Measurements from ENCODE around the gene ANO3. TPM values are rescaled to one million over a fixed set of nuclear protein-coding genes. Genes with fewer than 3 reads are reported as not detected.

Gene ANO3
- polyA plus RNA-seq, 1 experiment = 3.0 TPM

GRCh38 chr11:26493616-26494015, 161.7 kb downstream of the ANO3 start:
- Histone ChIP-seq H3K4me3 (ENCODE audit: low read depth, low read length) (no peak overlapping the region), H3K36me3 (ENCODE audit: control insufficient read depth, insufficient read depth, low read length) (no peaks in the 10 kb centered on the region), H3K27me3 (ENCODE audit: control insufficient read depth, insufficient read depth, low read length) (no peaks in the 10 kb centered on the region)
- TF ChIP-seq, protein P1, sequence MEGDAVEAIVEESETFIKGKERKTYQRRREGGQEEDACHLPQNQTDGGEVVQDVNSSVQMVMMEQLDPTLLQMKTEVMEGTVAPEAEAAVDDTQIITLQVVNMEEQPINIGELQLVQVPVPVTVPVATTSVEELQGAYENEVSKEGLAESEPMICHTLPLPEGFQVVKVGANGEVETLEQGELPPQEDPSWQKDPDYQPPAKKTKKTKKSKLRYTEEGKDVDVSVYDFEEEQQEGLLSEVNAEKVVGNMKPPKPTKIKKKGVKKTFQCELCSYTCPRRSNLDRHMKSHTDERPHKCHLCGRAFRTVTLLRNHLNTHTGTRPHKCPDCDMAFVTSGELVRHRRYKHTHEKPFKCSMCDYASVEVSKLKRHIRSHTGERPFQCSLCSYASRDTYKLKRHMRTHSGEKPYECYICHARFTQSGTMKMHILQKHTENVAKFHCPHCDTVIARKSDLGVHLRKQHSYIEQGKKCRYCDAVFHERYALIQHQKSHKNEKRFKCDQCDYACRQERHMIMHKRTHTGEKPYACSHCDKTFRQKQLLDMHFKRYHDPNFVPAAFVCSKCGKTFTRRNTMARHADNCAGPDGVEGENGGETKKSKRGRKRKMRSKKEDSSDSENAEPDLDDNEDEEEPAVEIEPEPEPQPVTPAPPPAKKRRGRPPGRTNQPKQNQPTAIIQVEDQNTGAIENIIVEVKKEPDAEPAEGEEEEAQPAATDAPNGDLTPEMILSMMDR (IDR thresholded peaks at IDR 0.05; ENCODE audit: insufficient read depth, low read depth, low read length) = no peak
- CTCF ChIA-PET = no interaction called here
- no peak for DNase-seq (ENCODE audit: low read depth)
- POLR2A ChIA-PET = no interaction called here

DNA sequence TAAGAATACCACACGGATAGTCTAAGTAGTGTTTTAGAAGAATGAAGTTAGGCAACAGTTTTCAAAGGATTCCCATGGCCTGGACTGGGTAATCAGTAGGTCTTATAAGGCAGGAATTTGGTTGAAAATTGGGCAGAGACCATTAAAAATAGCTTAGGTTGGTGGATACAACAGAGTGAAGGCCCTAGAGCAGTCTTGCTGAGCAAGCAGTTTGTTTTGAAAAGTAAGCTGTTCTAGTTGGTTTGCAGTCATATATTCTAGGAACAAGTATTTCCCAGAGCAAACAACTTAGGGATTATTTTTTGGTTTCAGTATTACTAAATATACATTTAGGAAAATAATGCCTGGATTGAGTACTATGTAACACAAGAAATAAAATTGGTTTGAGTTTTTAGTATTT, 175.3 kb downstream of the ANO3 start:
- DNase-seq (ENCODE audit: low read depth) = no peak
- POLR2A ChIA-PET = no interaction called here
- Histone ChIP-seq H3K36me3 (ENCODE audit: control insufficient read depth, insufficient read depth, low read length) (no peaks in the 10 kb centered on the region), H3K27me3 (ENCODE audit: control insufficient read depth, insufficient read depth, low read length) (peaks cover 2% of the 10 kb centered on the region; the same call in 1 of the 2 replicates), H3K4me3 (ENCODE audit: low read depth, low read length) (no peak overlapping the region)
- CTCF ChIA-PET = interaction anchor here (1.0 kb wide), 1 partner anchor 211 kb away, joined by 3 read pairs; no protein-coding TSS in a partner anchor
- TF ChIP-seq, protein P1 (IDR thresholded peaks at IDR 0.05; ENCODE audit: insufficient read depth, low read depth, low read length) = no peak

DNA sequence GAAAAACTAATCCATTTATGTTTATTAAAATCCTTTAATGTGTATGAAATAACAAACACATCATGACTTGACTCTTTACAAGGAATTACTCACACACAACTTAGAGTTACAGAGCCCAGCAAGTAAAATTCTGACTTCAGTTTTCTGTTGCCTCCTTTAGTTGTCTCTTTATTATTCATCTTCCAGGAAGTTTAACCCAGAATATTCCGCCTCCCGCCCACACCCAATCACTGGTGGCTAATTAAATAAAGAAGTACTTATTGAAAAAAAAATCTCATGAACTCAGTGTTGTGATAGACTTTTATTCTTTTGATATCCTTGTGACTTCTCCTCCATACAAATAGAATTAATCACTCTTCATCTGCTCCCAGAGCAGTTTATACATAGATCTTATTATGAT, 178.2 kb downstream of the ANO3 start:
- ChIA-PET POLR2A (no interaction called here), CTCF (no interaction called here)
- Histone ChIP-seq H3K27me3 (ENCODE audit: control insufficient read depth, insufficient read depth, low read length) (peaks cover 2% of the 10 kb centered on the region; the same call in 1 of the 2 replicates), H3K36me3 (ENCODE audit: control insufficient read depth, insufficient read depth, low read length) (no peaks in the 10 kb centered on the region), H3K4me3 (ENCODE audit: low read depth, low read length) (no peak overlapping the region)
- TF ChIP-seq, protein P1 (IDR thresholded peaks at IDR 0.05; ENCODE audit: insufficient read depth, low read depth, low read length) = no peak
- no peak for DNase-seq (ENCODE audit: low read depth)

- POLR2A ChIA-PET = no interaction called here
- no peaks in the 10 kb centered on the region for H3K36me3 ChIP-seq (ENCODE audit: control insufficient read depth, insufficient read depth, low read length)
- DNase-seq (ENCODE audit: low read depth) = no peak
- CTCF ChIA-PET = no interaction called here
- H3K27me3 ChIP-seq (ENCODE audit: control insufficient read depth, insufficient read depth, low read length) = peaks cover 2% of the 10 kb centered on the region; the same call in 1 of the 2 replicates
- H3K4me3 ChIP-seq (ENCODE audit: low read depth, low read length) = no peak overlapping the region
- TF ChIP-seq, protein P1 (IDR thresholded peaks at IDR 0.05; ENCODE audit: insufficient read depth, low read depth, low read length) = no peak
Observed at GRCh38 chr11:26510756-26511155, 178.8 kb downstream of the ANO3 start.

GRCh38 chr11:26512196-26512595, 180.3 kb downstream of the ANO3 start:
- Histone ChIP-seq H3K36me3 (ENCODE audit: control insufficient read depth, insufficient read depth, low read length) (no peaks in the 10 kb centered on the region), H3K4me3 (ENCODE audit: low read depth, low read length) (no peak overlapping the region), H3K27me3 (ENCODE audit: control insufficient read depth, insufficient read depth, low read length) (peaks cover 2% of the 10 kb centered on the region; the same call in 1 of the 2 replicates)
- CTCF ChIA-PET = interaction anchor here (0.9 kb wide), 1 partner anchor 12 kb away, joined by 3 read pairs; no protein-coding TSS in a partner anchor
- POLR2A ChIA-PET = no interaction called here
- no peak for DNase-seq (ENCODE audit: low read depth)
- TF ChIP-seq, protein P1 (IDR thresholded peaks at IDR 0.05; ENCODE audit: insufficient read depth, low read depth, low read length) = no peak

Data from BJ (cell line).